Measurements from ENCODE around the gene SLC25A19. TPM values are rescaled to one million over a fixed set of nuclear protein-coding genes. Genes with fewer than 3 reads are reported as not detected.

The SLC25A19 gene
- total and polyA plus RNA-seq, 2 experiments from 2014 or later: 6.2 to 6.7 TPM

DNA sequence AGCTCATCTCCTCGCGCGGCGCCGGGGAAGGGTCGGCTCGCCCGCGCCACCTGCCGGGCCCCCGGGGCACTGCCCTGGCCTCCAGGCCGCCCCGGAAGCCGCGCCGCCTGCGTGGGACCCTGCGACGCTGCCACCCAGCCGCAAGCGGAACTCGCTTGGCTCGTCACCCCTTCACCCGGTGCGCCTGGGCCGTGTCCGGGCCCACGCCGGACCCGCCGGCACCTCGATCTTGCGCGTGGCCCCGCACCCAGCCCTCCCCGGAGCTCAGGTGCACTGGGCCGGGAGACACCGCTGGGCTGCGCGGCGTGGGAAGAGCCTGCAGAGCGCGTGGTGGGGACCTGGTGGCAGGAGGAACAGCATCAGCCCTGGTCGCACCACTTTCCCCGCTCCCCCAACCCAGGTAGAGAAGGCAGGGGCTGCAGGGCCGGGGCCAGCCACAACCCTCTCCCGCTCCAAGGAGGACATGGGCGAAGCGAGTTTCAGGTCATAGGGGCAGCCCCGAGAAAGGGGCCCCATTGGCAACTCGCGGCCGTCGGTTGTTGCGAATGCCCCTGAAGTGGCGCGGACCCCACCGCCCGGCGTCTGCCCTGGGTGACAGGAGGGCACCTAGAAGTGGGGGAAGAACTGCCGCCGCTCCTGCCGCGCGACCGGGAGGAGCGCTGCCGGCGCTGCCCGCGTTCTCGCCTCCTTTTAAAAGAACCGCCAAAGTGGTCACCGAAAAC is 17.8 kb downstream of the SLC25A19 start:
- Histone ChIP-seq H3F3A (ENCODE audit: insufficient read depth) (peaks cover 13% of the 10 kb centered on the region), H4K20me1 (ENCODE audit: insufficient read depth) (no peaks in the 10 kb centered on the region), H3K79me2 (ENCODE audit: insufficient read depth) (no peaks in the 10 kb centered on the region), H3K4me3 (peak overlapping the region; percentile 93), H3K4me2 (ENCODE audit: unreplicated experiment) (peak overlapping the region; percentile 51), H2AFZ (peak overlapping the region; percentile 88), H3K9ac (peak overlapping the region; percentile 75), H3K4me1 (ENCODE audit: insufficient read depth) (peaks cover 27% of the 10 kb centered on the region), H3K27me3 (replicated peaks; ENCODE audit: insufficient read depth) (no peaks in the 10 kb centered on the region), H3K9me3 (ENCODE audit: low read depth) (no peaks in the 10 kb centered on the region), H3K27ac (no peak overlapping the region), H3K9me2 (ENCODE audit: insufficient read depth) (no peaks in the 10 kb centered on the region), H3K36me3 (ENCODE audit: low read depth) (peaks cover 1% of the 10 kb centered on the region; the same call in 1 of the 2 replicates)
- DNase-seq: peak; percentile 92
- WGBS, 2 experiments (ENCODE audit: low coverage in 1 of 2, low lambda C conversion rate in 2 of 2, missing lambda C conversion rate in 2 of 2): 1% methylated on average over 42 to 71 of the region's 74 CpGs
- in situ Hi-C loops (cut with MboI): no loop called here
- TF ChIP-seq EZH2phosphoT487 (IDR thresholded peaks at IDR 0.05; ENCODE audit: insufficient read depth, low read depth) (no peak), EZH2 (IDR thresholded peaks at IDR 0.05; ENCODE audit: insufficient read depth, poor library complexity, severe bottlenecking) (no peak)

- H4K20me1 ChIP-seq (ENCODE audit: insufficient read depth): no peaks in the 10 kb centered on the region
- TF ChIP-seq EZH2 (IDR thresholded peaks at IDR 0.05; ENCODE audit: insufficient read depth, poor library complexity, severe bottlenecking): no peak
- peak within 1 kb of the TSS; percentile 93 for H3K4me3 ChIP-seq
- peaks cover 13% of the 10 kb centered on the region for H3F3A ChIP-seq (ENCODE audit: insufficient read depth)
- H3K27me3 ChIP-seq (replicated peaks; ENCODE audit: insufficient read depth): no peaks in the 10 kb centered on the region
- peak within 1 kb of the TSS; percentile 58 for H3K27ac ChIP-seq
- DNase-seq: no peak
- peak within 1 kb of the TSS; percentile 87 for H3K9ac ChIP-seq
- peak within 1 kb of the TSS; percentile 97 for H2AFZ ChIP-seq
- peaks cover 6% of the 10 kb centered on the region; the same call in 1 of the 2 replicates for H3K36me3 ChIP-seq (ENCODE audit: low read depth)
- H3K9me3 ChIP-seq (ENCODE audit: low read depth): no peaks in the 10 kb centered on the region
- peak within 1 kb of the TSS; percentile 89 for H3K4me2 ChIP-seq (ENCODE audit: unreplicated experiment)
- H3K79me2 ChIP-seq (ENCODE audit: insufficient read depth): no peaks in the 10 kb centered on the region
- WGBS, 2 experiments (ENCODE audit: low coverage in 1 of 2, low lambda C conversion rate in 2 of 2, missing lambda C conversion rate in 2 of 2): 2 to 4% methylated on average over 25 to 35 of the region's 39 CpGs
- H3K9me2 ChIP-seq (ENCODE audit: insufficient read depth): no peaks in the 10 kb centered on the region
- in situ Hi-C loops (cut with MboI): no loop called here
- H3K4me1 ChIP-seq (ENCODE audit: insufficient read depth): peaks cover 27% of the 10 kb centered on the region
Measured at GRCh38 chr17:75270966-75271232, 18.3 kb downstream of the SLC25A19 start, which contains the start of gene MIF4GD. TSS of gene MIF4GD (minus strand) at chr17:75271231. CDS start at chr17:75270195, 1,036 bp downstream.

DNA sequence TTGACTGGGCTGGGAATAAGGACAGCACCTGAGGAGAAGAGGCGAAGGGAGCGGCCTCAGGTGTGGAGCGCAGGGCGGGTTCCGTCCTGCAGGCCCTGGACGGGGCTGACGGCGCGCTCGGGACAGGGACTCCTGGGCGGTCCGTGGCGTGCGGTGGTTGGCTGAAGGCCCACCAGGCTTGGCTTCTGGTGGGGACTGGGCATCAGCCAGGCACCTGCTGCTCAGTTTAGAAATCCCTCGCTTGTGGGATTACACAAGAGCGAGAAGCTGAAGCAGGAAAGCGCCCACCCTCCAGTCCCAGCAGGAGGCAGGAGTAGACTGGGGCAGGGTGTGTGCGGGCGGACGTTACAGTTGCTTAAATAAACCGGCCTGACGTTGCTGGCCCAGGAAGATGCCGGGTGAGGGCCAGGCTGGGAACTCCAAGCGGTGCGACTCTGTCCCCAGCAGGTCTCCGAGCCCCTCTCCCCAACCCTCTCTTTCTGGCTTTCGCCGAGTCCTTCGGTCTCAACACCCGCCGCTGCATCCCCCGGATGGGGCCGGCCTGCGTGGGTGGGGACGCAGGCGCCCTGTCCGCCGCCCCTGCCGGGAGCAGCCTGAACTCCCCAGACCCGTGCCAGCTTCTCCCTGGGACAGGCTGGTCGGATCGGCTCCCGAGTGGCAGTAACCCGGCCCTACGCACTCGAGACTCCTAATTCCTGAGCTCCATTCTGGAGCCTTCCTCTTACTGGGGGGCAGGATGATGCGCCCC is 18.8 kb downstream of the SLC25A19 start:
- Histone ChIP-seq H3K9me2 (ENCODE audit: insufficient read depth) (no peaks in the 10 kb centered on the region), H3K27ac (peak overlapping the region; percentile 58), H3K4me2 (ENCODE audit: unreplicated experiment) (peak overlapping the region; percentile 89), H3F3A (ENCODE audit: insufficient read depth) (peaks cover 13% of the 10 kb centered on the region), H3K4me3 (peak overlapping the region; percentile 93), H3K27me3 (replicated peaks; ENCODE audit: insufficient read depth) (no peaks in the 10 kb centered on the region), H4K20me1 (ENCODE audit: insufficient read depth) (no peaks in the 10 kb centered on the region), H3K9me3 (ENCODE audit: low read depth) (no peaks in the 10 kb centered on the region), H3K4me1 (ENCODE audit: insufficient read depth) (peaks cover 27% of the 10 kb centered on the region), H3K36me3 (ENCODE audit: low read depth) (peaks cover 7% of the 10 kb centered on the region; the same call in 1 of the 2 replicates), H2AFZ (peak overlapping the region; percentile 97), H3K79me2 (ENCODE audit: insufficient read depth) (no peaks in the 10 kb centered on the region), H3K9ac (peak overlapping the region; percentile 87)
- TF ChIP-seq EZH2phosphoT487 (IDR thresholded peaks at IDR 0.05; ENCODE audit: insufficient read depth, low read depth) (no peak), EZH2 (IDR thresholded peaks at IDR 0.05; ENCODE audit: insufficient read depth, poor library complexity, severe bottlenecking) (no peak)
- peak; percentile 88 for DNase-seq
- WGBS, 2 experiments (ENCODE audit: low coverage in 1 of 2, low lambda C conversion rate in 2 of 2, missing lambda C conversion rate in 2 of 2): 2 to 3% methylated on average over 38 to 47 of the region's 47 CpGs
- in situ Hi-C loops (cut with MboI): no loop called here

GRCh38 chr17:75269844-75270217 is 19.4 kb downstream of the SLC25A19 start:
- in situ Hi-C loops (cut with MboI): no loop called here
- Histone ChIP-seq H4K20me1 (ENCODE audit: insufficient read depth) (no peaks in the 10 kb centered on the region), H3K4me1 (ENCODE audit: insufficient read depth) (peaks cover 27% of the 10 kb centered on the region), H3K27ac (0 out of 2 replicates have a peak overlapping the region, but pooled peaks have one; percentile 58), H3K79me2 (ENCODE audit: insufficient read depth) (no peaks in the 10 kb centered on the region), H3K9ac (peak overlapping the region; percentile 87), H3K36me3 (ENCODE audit: low read depth) (peaks cover 7% of the 10 kb centered on the region; the same call in 1 of the 2 replicates), H3K4me2 (ENCODE audit: unreplicated experiment) (peak overlapping the region; percentile 89), H2AFZ (peak overlapping the region; percentile 97), H3K4me3 (peak overlapping the region; percentile 93), H3F3A (ENCODE audit: insufficient read depth) (peaks cover 13% of the 10 kb centered on the region), H3K9me2 (ENCODE audit: insufficient read depth) (no peaks in the 10 kb centered on the region), H3K27me3 (replicated peaks; ENCODE audit: insufficient read depth) (no peaks in the 10 kb centered on the region), H3K9me3 (ENCODE audit: low read depth) (no peaks in the 10 kb centered on the region)
- TF ChIP-seq EZH2 (IDR thresholded peaks at IDR 0.05; ENCODE audit: insufficient read depth, poor library complexity, severe bottlenecking): no peak
- TF ChIP-seq EZH2phosphoT487 (IDR thresholded peaks at IDR 0.05; ENCODE audit: insufficient read depth, low read depth): no peak
- WGBS, 2 experiments (ENCODE audit: low coverage in 1 of 2, low lambda C conversion rate in 2 of 2, missing lambda C conversion rate in 2 of 2): 26% methylated on average over 6 of the region's 6 CpGs
- DNase-seq: peak; percentile 47
